HG03159 (cell line): ENCODE measurements around the gene PIH1D1.
"Not testable (repeated sequence)": the region's sequence is repeated elsewhere in the genome, so short reads cannot be mapped to it uniquely, and the experiment has no call there.

Source experiments
- ATAC-seq: cut with Tn5 transposase; IDR thresholded peaks from one replicate; pipeline ENCODE4 v1.9.1; 2021; ENCODE audit warnings: mild to moderate bottlenecking, moderate library complexity; ENCODE audit not compliant: unreplicated experiment

Gene PIH1D1

GRCh38 chr19:49481020-49481683, 29.5 kb upstream of the PIH1D1 start:
- no peak for ATAC-seq

GRCh38 chr19:49479975-49480628, 28.5 kb upstream of the PIH1D1 start:
- ATAC-seq: no peak

GRCh38 chr19:49475995-49476880, 24.6 kb upstream of the PIH1D1 start:
- no peak for ATAC-seq

GRCh38 chr19:49475191-49475917, 23.7 kb upstream of the PIH1D1 start:
- ATAC-seq: no peak

- no peak for ATAC-seq
These were observed 22.9 kb upstream of the PIH1D1 start for GRCh38 chr19:49474542-49474924.

GRCh38 chr19:49473868-49474541, 22.4 kb upstream of the PIH1D1 start, which contains the start of gene FLT3LG:
TSS of gene FLT3LG (plus strand) at chr19:49474215. CDS start at chr19:49474640, 425 bp downstream.
- no peak for ATAC-seq

GRCh38 chr19:49473501-49473867, 21.9 kb upstream of the PIH1D1 start:
- ATAC-seq: not testable (repeated sequence)

- ATAC-seq: no peak
These were observed 21.3 kb upstream of the PIH1D1 start for GRCh38 chr19:49472936-49473335.

GRCh38 chr19:49470615-49470978, 19.0 kb upstream of the PIH1D1 start:
- ATAC-seq: no peak

GRCh38 chr19:49469828-49470614, 18.4 kb upstream of the PIH1D1 start:
- ATAC-seq: no peak

GRCh38 chr19:49468746-49469447, 17.3 kb upstream of the PIH1D1 start:
- ATAC-seq: peak; percentile 57

GRCh38 chr19:49468199-49468598, 16.6 kb upstream of the PIH1D1 start:
- ATAC-seq: no peak

- no peak for ATAC-seq
These were observed 13.8 kb upstream of the PIH1D1 start for GRCh38 chr19:49465371-49465770.

- no peak for ATAC-seq
These were observed 12.5 kb upstream of the PIH1D1 start for GRCh38 chr19:49463960-49464740.

- ATAC-seq: no peak
These were observed 10.9 kb upstream of the PIH1D1 start for GRCh38 chr19:49462492-49462891.

GRCh38 chr19:49461656-49462055, 10.0 kb upstream of the PIH1D1 start:
- ATAC-seq: no peak

- not testable (repeated sequence) for ATAC-seq
These were observed 9.5 kb upstream of the PIH1D1 start for GRCh38 chr19:49461130-49461529.

GRCh38 chr19:49459388-49459787, 7.8 kb upstream of the PIH1D1 start:
- ATAC-seq: no peak
